GM18907 (cell line): ENCODE data around the gene IGSF22.

Experiments used
- ATAC-seq: cut with Tn5 transposase; IDR thresholded peaks from one replicate; pipeline ENCODE4 v1.9.1; 2021; ENCODE audit warnings: mild to moderate bottlenecking, moderate library complexity; ENCODE audit not compliant: unreplicated experiment

IGSF22 gene

DNA sequence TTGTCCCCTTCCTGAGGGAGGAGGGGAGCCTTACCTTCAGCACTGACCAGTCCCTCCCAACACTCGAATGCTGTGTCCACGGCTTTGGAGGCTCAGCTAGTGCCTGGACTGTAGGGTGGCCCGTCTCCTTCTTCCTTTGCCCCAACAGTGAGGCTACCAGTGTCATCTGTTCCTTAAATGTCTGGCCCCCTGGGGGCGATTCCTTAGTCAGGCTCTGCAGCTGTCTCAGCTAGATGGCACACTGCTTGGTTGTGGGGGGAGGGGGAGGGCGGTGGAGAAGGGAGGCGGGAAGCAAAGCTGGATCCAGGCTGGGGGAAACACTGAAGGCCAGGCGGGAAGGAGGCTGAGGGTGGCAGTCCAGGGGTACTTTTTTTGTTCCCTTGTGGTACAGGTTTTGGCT is at the start of gene IGSF22:
Gene IGSF22 (minus strand): TSS at position 149 of the 400 bp plus-strand sequence. CDS start 1,952 bp downstream, outside the sequence.
- ATAC-seq: no peak

DNA sequence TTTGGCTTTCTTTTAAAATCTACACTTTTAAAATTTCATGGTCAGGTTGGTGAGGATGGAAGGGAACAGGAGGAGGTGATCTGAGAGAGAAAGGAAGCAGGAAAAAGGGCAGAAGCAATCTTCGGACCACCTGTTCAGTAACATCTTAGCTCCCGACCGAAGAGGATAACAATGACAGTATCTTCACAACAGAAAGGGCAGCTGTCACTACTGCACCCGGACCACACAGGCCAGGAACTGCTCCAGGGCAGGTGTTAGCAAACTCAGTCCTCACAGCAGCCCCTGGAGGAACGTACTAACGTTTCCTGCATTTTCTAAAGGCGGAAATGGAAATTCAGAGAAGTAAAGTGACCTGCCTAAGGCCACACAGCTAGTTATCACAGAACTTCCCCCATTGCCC is 48.8 kb upstream of the IGSF22 start:
- ATAC-seq: no peak

DNA sequence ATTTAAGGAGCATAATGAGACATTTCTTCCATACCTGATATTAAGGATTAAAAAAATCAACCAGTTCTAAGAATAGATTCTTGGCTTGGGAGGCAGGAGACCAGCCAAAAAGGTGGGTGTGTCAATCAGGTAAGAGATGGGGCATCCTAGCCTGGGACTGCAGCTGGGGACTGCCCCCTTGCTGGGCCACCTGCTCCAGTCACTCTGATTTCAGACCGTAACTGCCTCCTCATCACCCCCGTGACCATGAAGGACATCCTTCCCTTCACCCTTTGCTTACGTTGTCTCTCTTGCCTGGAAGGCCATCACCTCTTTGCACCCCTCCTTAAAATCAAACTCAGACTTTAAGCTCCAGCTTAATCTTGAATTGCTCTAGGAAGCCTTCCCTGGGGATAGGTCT is 47.7 kb upstream of the IGSF22 start:
- no peak for ATAC-seq

DNA sequence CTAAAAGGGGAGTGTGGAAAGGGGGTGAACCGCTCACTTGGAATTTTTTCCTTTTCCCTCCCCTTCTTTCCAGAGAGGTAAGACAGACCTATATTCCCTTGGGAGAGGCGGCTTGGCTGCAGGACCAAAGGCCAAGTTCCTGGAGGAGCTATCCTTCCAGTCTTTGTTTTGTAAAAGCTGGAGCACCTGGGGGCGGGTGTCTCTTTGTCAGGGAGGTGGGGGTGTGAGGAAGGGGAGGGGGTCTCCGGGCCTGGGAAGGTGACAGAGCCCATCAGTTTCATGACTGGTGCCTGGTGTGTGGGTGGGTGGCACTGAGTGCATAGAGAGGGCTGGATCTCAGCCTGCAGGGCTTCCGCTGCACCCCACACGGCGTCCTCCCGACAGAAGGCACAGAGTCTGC is 47.1 kb upstream of the IGSF22 start:
- ATAC-seq: no peak

DNA sequence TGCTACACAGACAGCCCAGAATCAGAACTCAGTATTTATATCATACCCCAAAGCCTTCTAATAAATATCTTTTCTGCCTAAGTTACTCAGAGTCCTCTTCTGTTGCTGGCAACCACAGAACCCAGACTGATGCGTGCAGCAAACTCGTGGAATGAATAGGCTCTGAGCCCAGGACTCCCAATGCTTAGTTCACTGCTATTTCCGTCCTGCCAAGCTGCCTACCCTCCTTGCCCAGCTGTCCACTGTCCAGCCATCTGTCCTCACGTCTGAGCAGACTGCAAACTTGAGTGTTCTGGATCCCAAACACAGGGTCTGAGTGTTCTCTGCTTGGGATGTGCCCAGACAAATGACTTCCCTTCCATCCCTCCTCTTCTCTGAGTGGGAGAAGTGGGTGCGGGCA is 46.2 kb upstream of the IGSF22 start:
- ATAC-seq: no peak

DNA sequence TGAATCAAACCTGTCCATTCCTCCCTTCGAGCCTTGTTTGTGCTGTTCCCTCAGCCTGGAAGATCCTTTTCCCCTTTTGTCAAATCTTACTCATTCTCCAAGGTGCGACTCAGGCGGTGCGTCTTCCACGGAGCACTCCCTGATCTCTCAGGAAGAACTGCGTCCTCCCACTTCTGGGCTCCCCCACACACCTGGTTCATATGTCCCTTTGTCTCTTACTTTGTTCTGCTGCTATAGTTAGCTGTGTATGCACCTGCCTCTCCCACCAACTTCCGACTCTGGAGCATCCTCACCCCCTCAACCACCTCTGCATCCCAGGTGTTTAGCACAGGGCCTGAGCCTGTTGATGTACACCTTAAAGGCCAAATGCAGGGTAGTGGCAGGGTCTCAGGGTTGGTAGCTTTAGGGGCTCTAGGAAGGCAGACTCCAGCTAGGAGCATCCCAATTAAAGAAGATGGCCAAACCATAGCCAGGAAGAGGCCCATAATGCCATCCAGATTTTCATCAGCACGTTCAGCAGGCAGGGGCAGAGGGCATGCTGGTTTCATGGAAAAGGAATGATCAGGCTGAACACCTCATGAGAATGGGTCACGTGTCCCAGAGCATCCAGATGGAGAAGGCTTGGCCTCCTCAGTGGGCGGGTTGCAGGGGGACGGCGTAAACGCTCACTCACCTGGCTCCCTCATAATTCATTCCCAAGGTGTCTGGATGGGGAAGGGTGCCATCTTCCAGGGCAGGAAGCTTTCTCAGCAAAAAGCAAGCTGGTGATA is 45.5 kb upstream of the IGSF22 start:
- no peak for ATAC-seq

DNA sequence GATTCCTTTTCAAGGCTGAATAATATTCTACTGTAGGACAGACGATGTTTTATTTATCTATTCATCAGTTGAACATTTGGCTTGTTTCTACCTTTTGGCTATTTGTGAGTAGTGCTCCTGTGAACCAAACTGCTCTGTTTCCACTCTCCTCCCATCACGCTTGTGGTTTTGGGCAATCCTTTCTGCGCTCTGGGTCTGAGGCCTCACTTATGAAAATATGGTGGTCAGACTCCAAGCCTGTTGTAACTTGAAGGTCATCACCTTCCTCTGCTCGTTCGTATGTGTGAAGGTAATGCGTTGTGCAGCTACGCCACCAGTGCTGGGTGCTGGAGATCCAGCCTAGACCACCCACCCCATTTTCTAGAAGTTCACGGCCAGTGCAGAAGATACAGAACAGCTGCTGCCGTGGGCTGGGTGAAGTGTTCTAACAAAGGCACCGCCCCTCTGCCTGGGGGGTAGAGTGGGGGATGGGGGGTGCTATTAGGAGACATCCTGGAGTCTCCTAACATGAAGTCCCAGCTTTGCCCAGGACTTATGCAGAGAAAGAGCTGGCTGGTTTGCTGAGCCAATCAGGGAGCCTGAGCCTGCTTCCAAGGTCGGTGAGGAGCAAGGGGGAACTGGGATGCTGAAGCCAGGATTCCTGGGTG is 44.6 kb upstream of the IGSF22 start:
- no peak for ATAC-seq

DNA sequence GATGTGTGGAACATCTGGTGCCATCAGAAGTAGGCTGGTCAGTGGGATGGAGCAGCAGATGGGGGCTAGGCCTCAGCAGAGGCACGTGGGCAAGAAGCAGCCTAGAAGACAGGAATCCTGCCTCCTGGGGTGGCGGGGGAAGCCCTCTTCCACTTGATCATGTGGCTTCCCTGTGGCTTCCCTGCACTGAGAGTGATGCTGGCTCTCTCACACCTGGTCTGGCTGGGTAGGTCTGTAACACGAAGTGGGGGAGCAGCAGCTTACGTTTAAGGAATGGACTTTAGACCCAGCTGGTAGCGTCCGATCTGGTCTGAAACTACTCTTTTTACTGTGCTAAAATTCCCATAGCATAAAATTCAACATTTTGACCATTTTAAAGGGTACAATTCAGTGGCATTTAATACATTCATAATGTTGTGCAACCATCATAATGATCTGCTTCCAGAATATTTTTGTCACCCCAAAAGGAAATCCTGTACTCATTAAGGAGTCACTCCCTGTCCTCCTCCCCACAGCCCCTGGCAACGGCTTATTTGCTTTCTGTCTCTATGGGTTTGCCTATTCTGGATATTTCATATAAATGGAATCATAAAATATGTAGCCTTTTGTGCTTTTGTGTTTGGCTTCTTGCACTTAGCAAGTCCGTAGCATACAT is 43.9 kb upstream of the IGSF22 start:
- peak; percentile 76 for ATAC-seq

DNA sequence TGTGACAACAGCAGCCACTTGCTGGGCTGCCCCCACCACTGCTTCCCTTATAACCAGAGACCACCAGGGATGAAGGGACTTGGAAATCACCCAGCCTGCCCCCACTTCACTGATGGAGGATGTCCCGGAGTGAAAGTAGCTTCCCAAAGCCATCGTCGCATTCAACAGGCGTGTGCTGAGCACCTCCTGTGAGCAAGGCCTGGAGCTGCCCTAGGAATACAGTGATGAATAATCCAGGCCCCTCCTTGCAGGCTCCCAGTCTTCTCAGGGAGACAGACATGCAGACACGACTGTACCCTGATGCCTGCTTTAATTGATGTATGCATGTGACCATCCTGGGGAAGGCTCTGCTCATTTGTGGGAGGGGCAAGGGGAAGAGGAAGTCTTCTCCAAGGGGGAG is 43.0 kb upstream of the IGSF22 start:
- no peak for ATAC-seq

DNA sequence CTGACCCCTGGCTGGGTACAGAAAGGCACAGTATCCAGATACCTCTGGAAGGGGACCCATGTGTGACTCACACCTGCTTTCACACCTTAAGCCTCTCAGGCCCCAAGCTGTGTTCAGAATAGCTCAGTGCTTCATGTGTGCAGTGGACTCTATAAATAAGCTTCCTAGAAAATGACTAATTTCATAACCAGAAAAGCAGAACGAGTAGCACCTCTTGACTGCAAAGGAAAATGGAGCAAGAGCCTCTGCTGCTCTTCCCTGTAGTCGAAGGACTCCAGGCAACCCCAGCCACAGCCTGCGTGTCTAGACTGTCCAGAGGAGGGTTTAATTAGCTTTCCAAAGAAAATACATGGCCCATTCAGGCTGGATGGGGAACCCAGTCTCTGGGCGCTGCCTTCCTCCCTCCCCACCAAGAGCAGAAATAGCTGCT is 42.5 kb upstream of the IGSF22 start:
- ATAC-seq: peak; percentile 77

DNA sequence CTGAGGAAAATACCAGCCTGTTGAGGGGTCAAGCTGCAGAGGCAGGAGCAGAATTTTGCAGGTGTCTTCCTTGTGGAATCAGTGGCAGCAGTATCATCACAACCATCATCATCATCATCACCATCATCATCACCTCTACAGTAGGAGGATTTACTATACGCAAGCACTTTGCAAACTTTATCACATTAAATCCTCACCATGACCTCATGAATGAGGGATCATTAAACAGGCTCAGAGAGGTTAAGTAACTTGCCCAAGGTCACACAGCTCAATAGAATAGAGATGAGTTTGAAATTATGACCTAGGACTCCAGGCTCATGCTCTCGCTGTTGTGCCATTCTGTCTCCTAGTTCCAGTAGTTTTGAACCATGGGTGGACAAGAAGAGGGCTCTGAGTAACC is 40.0 kb upstream of the IGSF22 start:
- ATAC-seq: no peak

DNA sequence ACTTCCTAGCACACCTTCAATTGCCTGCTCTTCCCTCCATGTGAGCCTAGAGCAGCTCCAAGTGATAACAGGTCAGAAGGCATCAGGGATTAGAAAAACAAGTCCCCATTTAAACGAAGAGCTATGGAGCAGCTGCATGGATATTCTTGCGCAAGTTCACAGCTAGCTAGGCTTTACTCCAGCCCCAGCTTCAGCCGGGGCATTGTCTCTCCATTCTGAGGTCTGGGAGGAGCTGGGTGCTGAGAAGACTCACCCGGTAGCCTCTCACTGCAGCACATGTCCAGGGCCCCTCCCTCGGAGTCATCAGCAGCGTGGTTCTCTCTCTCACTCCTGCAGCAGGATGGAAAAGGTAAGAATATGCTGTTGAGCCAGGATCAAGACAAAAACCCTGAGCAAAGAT is 39.6 kb upstream of the IGSF22 start:
- no peak for ATAC-seq

DNA sequence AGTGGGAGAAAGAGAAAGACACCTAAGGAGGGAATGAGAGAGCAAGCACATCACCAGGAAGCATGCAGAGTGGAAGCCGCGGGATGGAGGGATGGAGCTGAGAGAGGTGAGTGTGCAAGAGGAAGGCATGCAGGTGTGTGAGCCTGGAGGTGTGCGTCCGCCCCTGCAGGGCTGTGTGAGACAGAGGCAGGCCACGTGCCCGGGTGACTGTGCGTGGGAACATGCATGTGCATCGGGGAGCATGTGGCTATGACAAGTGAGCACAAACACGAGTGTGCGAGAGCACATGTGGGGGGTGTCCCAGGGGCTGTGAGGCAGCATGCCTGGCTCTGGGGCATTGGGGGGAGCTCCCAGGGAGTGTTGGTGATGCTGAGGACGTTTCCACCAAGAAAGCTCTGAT is 35.8 kb upstream of the IGSF22 start:
- no peak for ATAC-seq

DNA sequence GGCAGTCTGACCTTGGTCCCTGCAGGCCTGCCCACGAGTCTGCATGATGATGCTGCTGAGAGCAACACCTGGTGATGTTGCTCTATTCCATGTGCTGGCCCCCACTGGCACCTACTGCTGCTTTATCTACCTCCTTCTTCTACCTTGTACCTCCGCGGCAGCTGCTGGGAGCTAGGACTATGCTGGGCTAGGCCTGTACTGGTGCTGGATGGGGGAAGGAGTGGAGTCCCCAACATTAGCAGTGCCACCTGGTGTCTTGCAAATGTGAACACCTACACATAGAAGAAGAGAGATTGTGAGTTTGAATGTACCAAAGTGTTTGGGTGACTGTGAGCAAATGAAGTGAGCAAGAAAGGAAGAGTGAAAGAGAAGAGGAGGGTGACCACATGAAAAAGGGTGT is 35.2 kb upstream of the IGSF22 start:
- no peak for ATAC-seq

DNA sequence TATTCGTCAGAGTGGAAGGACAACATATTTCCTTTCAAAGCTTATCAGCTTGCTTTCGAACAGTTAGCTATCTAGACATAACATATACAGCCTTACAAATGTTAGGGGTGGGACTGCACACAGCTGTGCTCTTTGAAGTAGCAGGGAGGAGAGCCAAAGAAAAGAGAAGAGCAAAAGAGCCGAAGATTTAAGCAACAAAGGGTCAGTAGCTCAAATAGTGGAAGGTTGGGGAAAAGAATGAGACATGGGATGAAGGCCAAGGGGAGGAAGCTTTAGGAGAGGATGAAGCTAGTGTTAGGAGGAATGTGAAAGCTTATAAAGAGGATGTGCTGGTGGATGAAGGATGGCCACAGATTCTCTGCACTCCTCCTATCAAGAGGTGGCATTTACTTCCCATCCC is 31.8 kb upstream of the IGSF22 start:
- ATAC-seq: no peak

DNA sequence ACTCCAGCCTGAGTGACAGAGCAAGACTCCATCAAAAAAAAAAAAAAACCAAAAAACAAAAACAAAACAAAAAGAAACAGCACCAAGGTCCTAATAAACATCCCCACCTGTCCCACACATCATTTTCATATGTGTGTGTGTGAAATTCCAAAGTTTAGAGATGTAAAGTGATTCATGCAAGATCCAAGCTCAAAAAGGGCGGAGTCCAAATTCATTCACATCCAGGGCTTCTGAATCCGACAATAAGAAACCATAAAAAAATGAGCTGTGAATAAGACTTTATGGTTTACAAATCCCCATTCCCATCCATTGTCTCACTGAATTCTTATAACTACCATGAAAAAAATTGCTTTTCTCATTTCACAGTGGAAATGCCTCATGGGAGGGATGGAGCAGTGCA is 30.9 kb upstream of the IGSF22 start:
- no peak for ATAC-seq

DNA sequence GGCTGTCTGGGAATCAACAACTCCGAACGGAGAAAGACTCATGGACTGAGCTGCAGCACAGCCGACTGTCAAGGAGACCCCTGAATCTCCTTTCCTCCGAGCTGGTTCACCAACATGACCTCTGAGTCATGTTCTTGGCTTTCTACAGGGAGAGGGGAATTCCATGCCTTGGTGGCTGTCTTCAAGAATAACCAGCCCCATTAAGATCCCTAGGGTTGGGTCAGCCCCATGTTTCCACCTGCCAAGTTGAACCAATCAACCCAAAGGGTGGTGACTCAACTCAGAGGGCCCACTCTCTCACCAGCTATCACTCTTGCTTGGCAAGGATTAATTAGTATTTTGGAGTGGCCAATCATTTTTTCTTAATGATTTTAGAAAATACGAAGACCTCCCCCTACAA is 28.3 kb upstream of the IGSF22 start:
- no peak for ATAC-seq

DNA sequence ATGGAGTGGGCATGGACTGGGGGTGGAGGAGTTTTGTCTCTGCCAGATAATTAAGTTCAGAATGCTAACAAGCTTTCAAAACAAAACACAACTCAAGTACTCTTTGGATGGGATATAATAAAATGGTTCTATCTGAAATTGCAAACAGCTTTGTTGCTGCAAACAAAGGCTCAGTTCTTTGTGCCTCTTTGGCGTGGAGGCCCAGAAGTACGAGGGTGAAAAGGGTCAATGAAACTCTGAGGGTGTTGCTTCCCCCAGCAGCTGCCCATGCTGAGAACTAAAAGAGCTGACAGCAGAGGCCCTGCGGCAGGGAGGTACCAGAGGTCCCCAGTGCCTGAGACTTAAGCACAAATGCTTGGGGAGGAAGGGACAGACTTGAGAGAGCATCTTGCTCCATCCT is 26.5 kb upstream of the IGSF22 start:
- no peak for ATAC-seq

DNA sequence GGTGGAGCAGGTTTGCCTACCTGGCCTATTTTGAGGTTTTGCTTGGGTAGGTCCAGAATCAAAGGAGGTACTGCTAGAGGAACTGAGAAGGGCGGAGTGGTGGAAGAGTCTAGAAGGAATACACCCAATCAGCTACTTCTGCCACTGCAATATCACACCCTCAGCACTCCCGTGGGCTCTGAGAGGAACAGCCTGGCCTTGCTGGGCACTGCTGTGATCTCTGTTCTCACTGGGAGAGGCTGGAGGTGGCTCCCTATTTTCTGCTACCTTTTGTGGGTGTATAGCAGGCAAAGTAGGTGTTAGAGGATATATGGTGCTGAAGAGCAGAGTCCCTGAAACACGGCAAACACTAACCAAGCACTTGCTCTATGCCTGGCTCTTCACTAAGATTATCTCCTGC is 25.0 kb upstream of the IGSF22 start:
- ATAC-seq: no peak

DNA sequence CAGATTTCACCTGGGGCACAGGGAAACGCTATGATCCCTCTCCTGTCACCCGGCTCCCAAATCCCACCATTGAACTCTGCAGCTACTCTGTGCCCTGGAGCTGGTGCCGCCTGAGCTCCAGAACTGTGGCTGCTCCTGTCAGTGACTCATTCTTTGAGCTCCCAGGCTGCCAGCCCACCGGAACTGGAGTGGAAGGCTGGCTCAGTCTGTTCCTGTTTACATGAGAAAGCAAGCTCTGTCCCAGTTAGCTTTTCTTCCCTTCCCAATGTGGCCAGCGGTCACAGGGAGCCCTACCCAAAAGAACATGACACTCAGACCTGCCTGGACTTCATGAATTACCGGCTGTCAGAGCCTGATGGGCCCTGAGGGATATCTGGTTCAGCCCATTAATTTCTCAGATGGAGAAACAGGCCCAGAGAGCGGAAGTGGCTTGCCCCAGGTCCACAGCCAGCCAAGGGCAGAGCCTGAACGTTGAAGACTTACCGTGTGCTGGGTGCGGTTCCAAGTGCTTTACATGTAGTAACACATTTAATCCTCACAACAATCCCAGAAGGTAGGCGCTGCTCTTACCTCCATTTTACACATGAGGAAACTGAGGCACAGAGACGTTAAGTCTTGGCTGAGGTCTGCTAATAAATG is 23.8 kb upstream of the IGSF22 start:
- ATAC-seq: no peak

DNA sequence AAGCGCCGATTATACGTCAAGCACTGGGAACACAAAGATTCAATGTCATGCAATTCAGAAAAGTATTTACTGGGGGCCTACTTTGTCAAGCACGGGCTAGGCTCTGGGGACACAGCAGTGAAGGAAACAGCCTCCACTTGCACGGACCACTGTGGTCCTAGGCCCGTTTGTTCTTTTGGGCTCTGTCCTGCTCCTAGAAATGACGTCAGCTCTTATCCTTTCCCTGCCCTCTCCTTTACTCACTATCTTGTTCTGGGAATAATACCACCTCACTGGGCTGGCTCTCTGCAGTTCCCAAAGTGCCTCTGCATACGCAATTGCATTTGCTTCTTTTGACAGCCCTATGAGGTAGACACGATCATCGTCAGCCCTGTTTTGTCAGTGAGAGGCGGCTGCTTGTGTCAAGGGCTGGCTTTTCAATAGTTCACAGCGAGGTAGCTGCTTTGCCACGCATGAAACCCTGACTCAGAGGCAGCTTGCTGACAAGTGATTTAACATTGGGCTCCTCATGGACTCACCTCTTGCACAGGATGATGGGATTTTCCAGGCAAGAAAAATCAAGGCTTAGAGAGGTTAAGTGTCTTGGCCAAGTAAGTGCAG is 22.9 kb upstream of the IGSF22 start:
- ATAC-seq: no peak
